Measurements from ENCODE around the gene PTK6.

GRCh38 chr20:63491078-63491477 lies 46.1 kb downstream of the PTK6 start:
- TF ChIP-seq CTCF (IDR thresholded peaks at IDR 0.05) (no peak), EZH2 (IDR thresholded peaks at IDR 0.05; ENCODE audit: borderline replicate concordance, insufficient read depth, low read depth, low read length, poor library complexity, severe bottlenecking) (no peak)
